Renal cortex interstitium (tissue), 11 donors: ENCODE data around the gene SLC30A3. TPM values are rescaled to one million over a fixed set of nuclear protein-coding genes. Genes with fewer than 3 reads are reported as not detected.

Experiments
- DNase-seq, 11 donors: peaks; one replicate each; pipeline ENCODE4 v3.0.0-alpha.2; 2013; ENCODE audit warnings: low read depth in 9 of 11, low spot score in 4 of 11; ENCODE audit errors: extremely low read depth in 1 of 11
- polyA plus RNA-seq, 3 donors: library from polyadenylated mRNA; unstranded; fragments of 120-200 nt; gene quantifications; one replicate each; pipeline ENCODE4 v1.2.1, GENCODE V29; 2013; ENCODE audit not compliant: insufficient read length in 3 of 3

The SLC30A3 gene
- polyA plus RNA-seq, 3 donors: 6.0 to 9.2 (median 7.6) TPM

- DNase-seq: no peak
Observed at GRCh38 chr2:27245116-27245515, 17.7 kb downstream of the SLC30A3 start.

GRCh38 chr2:27243391-27244130 is 19.3 kb downstream of the SLC30A3 start:
- no peak for DNase-seq

GRCh38 chr2:27242614-27242951 is 20.3 kb downstream of the SLC30A3 start:
- DNase-seq: no peak

GRCh38 chr2:27241761-27242613 is 20.9 kb downstream of the SLC30A3 start:
- no peak for DNase-seq

- DNase-seq: no peak
Observed at GRCh38 chr2:27240406-27240805, 22.4 kb downstream of the SLC30A3 start.

GRCh38 chr2:27238976-27239375 is 23.9 kb downstream of the SLC30A3 start:
- no peak for DNase-seq

- DNase-seq: no peak
Observed at GRCh38 chr2:27237341-27237945, 25.4 kb downstream of the SLC30A3 start.

GRCh38 chr2:27236626-27237025 is 26.2 kb downstream of the SLC30A3 start:
- DNase-seq: no peak

GRCh38 chr2:27236136-27236535 is 26.7 kb downstream of the SLC30A3 start:
- no peak for DNase-seq

- no peak for DNase-seq
Observed at GRCh38 chr2:27233341-27233740, 29.5 kb downstream of the SLC30A3 start.

GRCh38 chr2:27231921-27232320 is 30.9 kb downstream of the SLC30A3 start:
- DNase-seq: no peak

GRCh38 chr2:27227501-27227900 is 35.3 kb downstream of the SLC30A3 start:
- no peak for DNase-seq

- no peak for DNase-seq
Observed at GRCh38 chr2:27225526-27225925, 37.3 kb downstream of the SLC30A3 start.

GRCh38 chr2:27223416-27223815 is 39.4 kb downstream of the SLC30A3 start:
- DNase-seq: no peak

GRCh38 chr2:27222407-27222806 is 40.4 kb downstream of the SLC30A3 start:
- DNase-seq: no peak

GRCh38 chr2:27221166-27221565 is 41.7 kb downstream of the SLC30A3 start:
- DNase-seq: no peak

GRCh38 chr2:27220091-27220490 is 42.8 kb downstream of the SLC30A3 start:
- no peak for DNase-seq

- DNase-seq: no peak
Observed at GRCh38 chr2:27219091-27219490, 43.8 kb downstream of the SLC30A3 start.

GRCh38 chr2:27218614-27219013 is 44.2 kb downstream of the SLC30A3 start:
- DNase-seq: no peak
